ENCODE measurements around the gene TSEN34. TPM values are rescaled to one million over a fixed set of nuclear protein-coding genes. Genes with fewer than 3 reads are reported as not detected.

Gene TSEN34
- total RNA-seq, 1 donor from 2014 or later = 47.9 TPM

DNA sequence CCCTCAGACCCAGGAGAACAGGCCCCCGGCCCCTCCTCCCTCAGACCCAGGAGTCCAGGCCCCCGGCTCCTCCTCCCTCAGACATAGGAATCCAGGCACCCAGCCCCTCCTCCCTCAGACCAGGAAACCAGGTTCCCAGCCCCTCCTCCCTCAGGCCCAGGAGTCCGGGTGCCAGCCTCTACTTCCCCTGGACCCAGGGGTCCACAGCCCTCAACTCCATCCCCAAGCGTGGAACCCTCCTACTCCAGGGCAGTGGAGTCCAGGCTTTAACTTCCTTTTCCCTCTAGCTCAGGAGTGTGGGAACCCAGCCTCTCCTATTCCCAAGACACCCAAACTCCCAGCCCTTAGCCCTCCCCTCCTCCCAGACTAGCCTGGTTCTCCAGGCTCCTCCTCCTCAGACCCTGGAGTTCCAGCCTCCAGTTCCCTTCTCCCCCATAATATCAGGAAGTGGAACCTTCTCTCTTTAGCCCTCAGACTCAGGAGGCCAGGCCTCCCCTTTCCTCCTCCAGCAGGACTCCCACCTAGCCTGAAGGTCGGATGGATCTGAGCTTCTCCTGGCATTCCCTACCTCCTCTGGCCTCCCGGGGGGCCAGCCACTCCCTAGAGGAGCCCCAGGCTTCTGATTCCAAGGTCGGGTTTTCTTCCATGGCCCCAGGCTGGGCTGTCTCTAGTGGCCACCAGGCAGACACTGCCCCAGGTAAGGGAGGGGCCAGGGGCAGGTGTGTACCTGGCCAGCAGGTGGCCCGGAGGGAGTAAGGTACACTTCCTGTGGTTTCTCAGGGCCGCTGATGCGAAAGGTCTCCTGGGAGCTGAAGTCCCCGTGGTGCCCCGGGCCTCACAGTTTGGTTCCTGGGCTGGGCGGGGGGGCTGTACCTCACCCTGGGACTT, 18.4 kb upstream of the TSEN34 start, which contains the start of gene TMC4:
TMC4 (minus strand) TSS at position 690 of the 888 bp plus-strand sequence; CDS start at position 647, 43 bp downstream.
- TF ChIP-seq, protein P1, sequence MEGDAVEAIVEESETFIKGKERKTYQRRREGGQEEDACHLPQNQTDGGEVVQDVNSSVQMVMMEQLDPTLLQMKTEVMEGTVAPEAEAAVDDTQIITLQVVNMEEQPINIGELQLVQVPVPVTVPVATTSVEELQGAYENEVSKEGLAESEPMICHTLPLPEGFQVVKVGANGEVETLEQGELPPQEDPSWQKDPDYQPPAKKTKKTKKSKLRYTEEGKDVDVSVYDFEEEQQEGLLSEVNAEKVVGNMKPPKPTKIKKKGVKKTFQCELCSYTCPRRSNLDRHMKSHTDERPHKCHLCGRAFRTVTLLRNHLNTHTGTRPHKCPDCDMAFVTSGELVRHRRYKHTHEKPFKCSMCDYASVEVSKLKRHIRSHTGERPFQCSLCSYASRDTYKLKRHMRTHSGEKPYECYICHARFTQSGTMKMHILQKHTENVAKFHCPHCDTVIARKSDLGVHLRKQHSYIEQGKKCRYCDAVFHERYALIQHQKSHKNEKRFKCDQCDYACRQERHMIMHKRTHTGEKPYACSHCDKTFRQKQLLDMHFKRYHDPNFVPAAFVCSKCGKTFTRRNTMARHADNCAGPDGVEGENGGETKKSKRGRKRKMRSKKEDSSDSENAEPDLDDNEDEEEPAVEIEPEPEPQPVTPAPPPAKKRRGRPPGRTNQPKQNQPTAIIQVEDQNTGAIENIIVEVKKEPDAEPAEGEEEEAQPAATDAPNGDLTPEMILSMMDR (IDR thresholded peaks at IDR 0.05; ENCODE audit: insufficient read depth, low read length, severe bottlenecking) = peak; percentile 71
- FAIRE-seq (no peak), DNase-seq (ENCODE audit: low read depth) (peak; percentile 80)
- H3K36me3 ChIP-seq (ENCODE audit: control insufficient read depth, insufficient read depth, low read length) = peaks cover 2% of the 10 kb centered on the region
- peak within 1 kb of the TSS; percentile 59 for H3K4me3 ChIP-seq (ENCODE audit: low read depth, low read length)
- no peaks in the 10 kb centered on the region for H3K27me3 ChIP-seq (ENCODE audit: control insufficient read depth, insufficient read depth, low read length)

DNA sequence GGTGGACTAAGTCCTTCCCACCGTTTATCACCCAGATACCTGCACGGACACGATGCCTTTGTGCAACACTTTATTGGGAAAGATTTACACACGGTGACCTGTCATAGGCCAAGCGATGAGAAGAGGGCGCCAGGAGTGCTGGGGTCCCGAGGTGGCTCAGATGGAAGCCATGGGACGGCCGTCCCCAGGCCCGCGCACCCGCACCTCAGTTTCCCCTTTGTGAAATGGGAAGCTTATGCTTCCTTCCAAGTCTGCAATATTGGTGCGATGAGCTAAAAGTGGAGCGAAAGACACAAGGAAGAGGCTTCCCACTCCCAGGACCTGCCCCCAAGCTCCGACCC, 17.8 kb upstream of the TSEN34 start:
- Histone ChIP-seq H3K27me3 (ENCODE audit: control insufficient read depth, insufficient read depth, low read length) (no peaks in the 10 kb centered on the region), H3K4me3 (ENCODE audit: low read depth, low read length) (peak overlapping the region; percentile 59), H3K36me3 (ENCODE audit: control insufficient read depth, insufficient read depth, low read length) (peaks cover 2% of the 10 kb centered on the region)
- no peak for FAIRE-seq
- no peak for DNase-seq (ENCODE audit: low read depth)
- TF ChIP-seq, protein P1 (IDR thresholded peaks at IDR 0.05; ENCODE audit: insufficient read depth, low read length, severe bottlenecking) = no peak

DNA sequence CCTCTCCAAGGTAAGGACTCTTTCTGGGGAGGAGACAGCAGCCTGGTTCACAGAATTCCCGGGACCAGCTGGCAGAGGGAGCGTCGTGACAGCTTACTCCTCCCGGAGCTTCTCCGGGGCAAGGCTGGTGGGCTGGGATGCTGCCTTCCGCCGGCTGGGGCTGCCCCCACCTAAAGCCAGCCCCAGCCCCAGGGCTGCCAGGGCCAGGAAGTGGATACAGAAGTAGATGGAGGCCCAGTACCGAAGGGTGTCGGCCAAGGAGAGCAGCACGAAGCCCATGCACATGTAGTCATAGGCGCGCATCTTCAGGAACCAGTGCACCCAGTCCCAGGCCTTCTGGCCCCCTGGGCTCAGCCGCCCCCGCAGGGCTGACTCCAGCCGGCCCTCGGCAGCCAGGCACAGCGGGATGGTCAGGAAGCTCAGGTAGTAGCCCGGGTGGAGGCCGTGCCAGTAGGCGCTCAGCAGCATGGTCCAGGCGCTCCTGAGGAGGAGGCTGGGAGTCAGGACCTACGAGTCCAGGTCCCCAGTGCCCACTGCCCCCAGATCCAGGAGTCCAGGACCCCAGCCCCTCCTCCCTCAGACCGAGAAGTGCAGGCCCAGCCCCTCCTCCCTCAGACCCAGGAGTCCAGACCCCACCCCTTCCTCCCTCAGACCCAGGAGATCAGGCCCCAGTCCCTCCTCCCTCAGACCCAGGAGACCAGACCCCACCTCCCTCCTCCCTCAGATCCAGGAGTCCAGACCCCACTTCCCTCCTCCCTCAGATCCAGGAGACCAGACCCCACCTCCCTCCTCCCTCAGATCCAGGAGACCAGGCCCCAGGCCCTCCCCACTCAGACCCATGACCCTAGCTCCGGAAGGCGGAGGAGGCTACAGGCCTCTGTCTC, 16.9 kb upstream of the TSEN34 start:
- no peak for FAIRE-seq
- peaks cover 6% of the 10 kb centered on the region for H3K36me3 ChIP-seq (ENCODE audit: control insufficient read depth, insufficient read depth, low read length)
- TF ChIP-seq, protein P1 (IDR thresholded peaks at IDR 0.05; ENCODE audit: insufficient read depth, low read length, severe bottlenecking) = no peak
- DNase-seq (ENCODE audit: low read depth) = no peak
- H3K4me3 ChIP-seq (ENCODE audit: low read depth, low read length) = no peak overlapping the region
- no peaks in the 10 kb centered on the region for H3K27me3 ChIP-seq (ENCODE audit: control insufficient read depth, insufficient read depth, low read length)

DNA sequence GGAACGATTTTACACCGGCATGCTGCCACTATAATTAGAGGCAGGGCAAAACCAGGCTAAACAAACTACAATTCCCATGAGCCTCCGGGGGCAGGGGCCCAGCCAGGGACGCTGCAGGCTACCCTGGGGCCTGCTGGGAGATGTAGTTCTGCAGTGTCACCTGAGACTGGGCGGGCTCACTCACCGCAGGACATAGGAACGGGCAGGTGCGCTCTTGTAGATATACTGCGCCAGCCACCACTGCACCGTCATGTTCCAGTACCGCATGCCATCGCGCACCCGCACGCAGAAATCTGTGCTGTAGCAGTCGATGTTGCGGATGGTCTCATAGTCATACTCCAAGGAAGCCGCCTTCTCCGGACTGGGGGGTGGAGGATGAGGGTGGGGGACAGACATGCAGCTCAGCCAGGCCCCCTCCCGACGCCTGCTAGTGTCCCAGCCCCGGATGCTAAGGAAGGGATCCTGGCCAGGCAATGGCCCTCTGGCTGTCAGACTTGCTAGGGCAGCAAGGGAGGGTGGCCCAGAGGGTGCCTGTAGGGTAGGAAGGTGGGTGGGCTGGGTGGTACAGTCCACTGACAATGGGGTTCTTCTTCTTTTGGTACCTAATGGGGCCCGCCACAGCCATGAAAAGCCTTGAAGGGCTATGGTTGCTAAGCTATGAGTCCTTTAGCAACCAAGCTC, 12.4 kb upstream of the TSEN34 start:
- no peak for DNase-seq (ENCODE audit: low read depth)
- no peak overlapping the region for H3K4me3 ChIP-seq (ENCODE audit: low read depth, low read length)
- TF ChIP-seq, protein P1 (IDR thresholded peaks at IDR 0.05; ENCODE audit: insufficient read depth, low read length, severe bottlenecking) = no peak
- no peaks in the 10 kb centered on the region for H3K27me3 ChIP-seq (ENCODE audit: control insufficient read depth, insufficient read depth, low read length)
- H3K36me3 ChIP-seq (ENCODE audit: control insufficient read depth, insufficient read depth, low read length) = peaks cover 16% of the 10 kb centered on the region
- FAIRE-seq = peak; percentile 50

DNA sequence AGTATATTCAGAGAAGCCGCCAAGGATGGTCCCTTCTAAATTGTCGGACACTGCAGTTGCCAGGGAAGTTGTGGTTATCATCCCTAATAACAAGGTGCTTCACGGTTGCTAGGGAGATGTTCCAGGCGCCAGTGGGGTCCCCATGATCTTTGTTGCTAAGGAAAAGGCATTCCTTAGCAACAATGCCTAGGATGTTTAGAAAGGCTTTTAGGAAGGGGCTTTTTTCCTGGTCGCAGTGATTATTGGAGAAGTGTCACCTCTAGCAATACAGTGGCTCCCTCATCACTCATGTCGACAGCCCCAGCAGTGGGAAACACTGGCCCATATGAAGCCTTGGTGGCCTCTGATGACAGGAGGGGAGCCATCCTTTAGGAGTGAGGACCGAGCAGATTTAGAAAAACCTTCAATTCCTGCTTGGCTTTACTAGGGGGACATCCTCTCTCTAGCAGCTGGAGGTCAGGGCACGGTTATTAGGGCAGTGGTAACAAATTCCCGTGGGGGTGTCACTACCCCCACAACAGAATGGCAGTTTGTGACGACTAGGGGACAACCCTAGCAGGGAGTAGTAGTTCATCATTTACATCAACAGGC, 11.8 kb upstream of the TSEN34 start:
- Histone ChIP-seq H3K4me3 (ENCODE audit: low read depth, low read length) (no peak overlapping the region), H3K36me3 (ENCODE audit: control insufficient read depth, insufficient read depth, low read length) (peaks cover 16% of the 10 kb centered on the region), H3K27me3 (ENCODE audit: control insufficient read depth, insufficient read depth, low read length) (no peaks in the 10 kb centered on the region)
- TF ChIP-seq, protein P1 (IDR thresholded peaks at IDR 0.05; ENCODE audit: insufficient read depth, low read length, severe bottlenecking) = no peak
- DNase-seq (ENCODE audit: low read depth) (no peak), FAIRE-seq (no peak)
